Smooth muscle cell (in vitro differentiated cells): ENCODE results near the gene CDK4. TPM values are rescaled to one million over a fixed set of nuclear protein-coding genes. Genes with fewer than 3 reads are reported as not detected.

Source experiments
- DNase-seq: peaks from one replicate; lab custom pipeline; 2025; ENCODE audit not compliant: unreplicated experiment; lab: John Stamatoyannopoulos, UW
- H2AFZ ChIP-seq: fragments of 200-600 bp; sonication (generic); 2 replicates; pipeline ENCODE4 v1.6.0; 2016; ENCODE audit warnings: antibody characterized with exemption, low read depth, mild to moderate bottlenecking
- H3F3A ChIP-seq: fragments of 200-600 bp; sonication (generic); 2 replicates; pipeline ENCODE4 v1.6.0; 2017; ENCODE audit warnings: antibody characterized with exemption, low read depth
- H3K27ac ChIP-seq: fragments of 200-600 bp; sonication (generic); 2 replicates; pipeline ENCODE4 v1.5.1; 2016; ENCODE audit warnings: low read depth, mild to moderate bottlenecking
- H3K27me3 ChIP-seq: fragments of 200-600 bp; sonication (generic); 2 replicates; pipeline ENCODE4 v1.6.1; 2016; ENCODE audit warnings: low read depth, mild to moderate bottlenecking
- H3K36me3 ChIP-seq: fragments of 200-600 bp; sonication (generic); 2 replicates; pipeline ENCODE4 v1.5.1; 2016; ENCODE audit warnings: low read depth
- H3K4me1 ChIP-seq: fragments of 200-600 bp; sonication (generic); 2 replicates; pipeline ENCODE4 v1.5.1; 2016; ENCODE audit warnings: low read depth
- H3K4me2 ChIP-seq: fragments of 200-600 bp; sonication (generic); 2 replicates; pipeline ENCODE4 v1.6.0; 2016; ENCODE audit warnings: mild to moderate bottlenecking
- H3K4me3 ChIP-seq: fragments of 200-600 bp; sonication (generic); 2 replicates; pipeline ENCODE4 v1.5.1; 2016; ENCODE audit warnings: mild to moderate bottlenecking
- H3K79me2 ChIP-seq: fragments of 200-600 bp; sonication (generic); 2 replicates; pipeline ENCODE4 v1.6.0; 2016; ENCODE audit warnings: low read depth, mild to moderate bottlenecking
- H3K9ac ChIP-seq: fragments of 200-600 bp; sonication (generic); 2 replicates; pipeline ENCODE4 v1.6.0; 2016; ENCODE audit warnings: low read depth
- H3K9me3 ChIP-seq: fragments of 200-600 bp; sonication (generic); replicated peaks from 2 replicates; pipeline ENCODE4 v1.5.1; 2016; ENCODE audit warnings: low read depth
- H4K20me1 ChIP-seq: fragments of 200-600 bp; sonication (generic); 2 replicates; pipeline ENCODE4 v1.6.0; 2016; ENCODE audit warnings: low read depth
- WGBS: methylation state at CpG from one replicate; pipeline ENCODE4 v1.1.7; 2016; ENCODE audit warnings: low lambda C conversion rate; 5-methylcytosine and 5-hydroxymethylcytosine counted together
- polyA plus RNA-seq: library from polyadenylated mRNA; unstranded; fragments of >200 nt; fragmentation: Nextera tagmentation; extraction: Ambion mirVana; gene quantifications from 2 replicates; pipeline ENCODE4 v1.2.1, GENCODE V29; 2016
- total RNA-seq: library from RNA; depleted of rRNA; stranded (reverse); fragments of >200 nt; gene quantifications from 2 replicates; pipeline ENCODE4 v1.2.3, GENCODE V29; 2014
- TF ChIP-seq, protein P1 (sequence below): fragments of 200-600 bp; sonication (generic); IDR thresholded peaks from 2 replicates; pipeline ENCODE4 v1.5.1; 2017; ENCODE audit warnings: borderline replicate concordance, mild to moderate bottlenecking, antibody characterized with exemption; ENCODE audit not compliant: insufficient read depth, poor library complexity, severe bottlenecking

Gene CDK4
- total and polyA plus RNA-seq, 2 experiments from 2014 or later: 144 to 235 TPM

DNA sequence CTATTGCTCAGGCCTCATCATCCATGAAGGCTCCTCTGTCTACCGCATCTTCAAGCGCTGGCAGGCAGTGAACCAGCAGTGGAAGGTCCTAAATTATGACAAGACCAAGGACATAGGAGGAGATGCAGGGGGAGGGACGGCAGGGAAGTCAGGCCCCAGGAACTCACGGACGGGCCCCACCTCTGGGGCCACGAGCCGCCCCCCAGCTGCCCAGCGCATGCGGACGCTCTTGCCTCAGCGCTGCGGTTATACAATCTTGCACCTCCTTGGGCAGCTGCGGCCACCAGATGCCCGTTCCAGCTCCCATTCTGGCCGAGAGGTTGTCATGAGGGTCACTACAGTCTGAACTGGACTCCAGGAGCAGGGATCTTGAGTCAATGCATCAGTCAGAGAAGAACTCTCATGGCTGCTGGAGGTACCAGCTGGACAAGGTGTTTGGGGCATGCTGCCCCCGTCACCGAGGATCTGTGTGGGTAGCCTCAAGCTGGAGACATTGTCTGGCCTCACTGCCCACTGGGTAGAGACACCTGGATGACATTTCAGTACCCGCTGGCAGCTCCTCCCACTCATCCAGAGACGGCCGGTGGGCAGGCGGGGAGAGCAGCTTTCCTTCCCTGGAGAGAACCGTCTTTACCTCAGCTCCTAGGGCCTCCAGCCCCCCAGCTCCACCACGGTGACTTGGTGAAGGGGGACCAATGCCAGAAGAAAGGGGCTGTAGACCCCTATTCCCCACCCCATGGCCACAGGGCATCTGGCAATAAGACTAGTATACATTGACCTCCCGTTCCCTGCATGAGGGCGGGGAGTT, 6.6 kb upstream of the CDK4 start:
- WGBS: 89% methylated on average over 22 of the region's 25 CpGs
- Histone ChIP-seq H3K4me1 (peaks cover 16% of the 10 kb centered on the region), H3K79me2 (no peaks in the 10 kb centered on the region), H3K4me3 (no peak overlapping the region), H3F3A (peaks cover 6% of the 10 kb centered on the region), H2AFZ (no peak overlapping the region), H3K36me3 (no peaks in the 10 kb centered on the region), H3K9me3 (no peaks in the 10 kb centered on the region), H3K4me2 (no peak overlapping the region), H3K27me3 (peaks cover 58% of the 10 kb centered on the region), H4K20me1 (peaks cover 10% of the 10 kb centered on the region), H3K9ac (no peak overlapping the region), H3K27ac (no peak overlapping the region)
- no peak for DNase-seq
- TF ChIP-seq, protein P1, sequence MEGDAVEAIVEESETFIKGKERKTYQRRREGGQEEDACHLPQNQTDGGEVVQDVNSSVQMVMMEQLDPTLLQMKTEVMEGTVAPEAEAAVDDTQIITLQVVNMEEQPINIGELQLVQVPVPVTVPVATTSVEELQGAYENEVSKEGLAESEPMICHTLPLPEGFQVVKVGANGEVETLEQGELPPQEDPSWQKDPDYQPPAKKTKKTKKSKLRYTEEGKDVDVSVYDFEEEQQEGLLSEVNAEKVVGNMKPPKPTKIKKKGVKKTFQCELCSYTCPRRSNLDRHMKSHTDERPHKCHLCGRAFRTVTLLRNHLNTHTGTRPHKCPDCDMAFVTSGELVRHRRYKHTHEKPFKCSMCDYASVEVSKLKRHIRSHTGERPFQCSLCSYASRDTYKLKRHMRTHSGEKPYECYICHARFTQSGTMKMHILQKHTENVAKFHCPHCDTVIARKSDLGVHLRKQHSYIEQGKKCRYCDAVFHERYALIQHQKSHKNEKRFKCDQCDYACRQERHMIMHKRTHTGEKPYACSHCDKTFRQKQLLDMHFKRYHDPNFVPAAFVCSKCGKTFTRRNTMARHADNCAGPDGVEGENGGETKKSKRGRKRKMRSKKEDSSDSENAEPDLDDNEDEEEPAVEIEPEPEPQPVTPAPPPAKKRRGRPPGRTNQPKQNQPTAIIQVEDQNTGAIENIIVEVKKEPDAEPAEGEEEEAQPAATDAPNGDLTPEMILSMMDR: no peak

DNA sequence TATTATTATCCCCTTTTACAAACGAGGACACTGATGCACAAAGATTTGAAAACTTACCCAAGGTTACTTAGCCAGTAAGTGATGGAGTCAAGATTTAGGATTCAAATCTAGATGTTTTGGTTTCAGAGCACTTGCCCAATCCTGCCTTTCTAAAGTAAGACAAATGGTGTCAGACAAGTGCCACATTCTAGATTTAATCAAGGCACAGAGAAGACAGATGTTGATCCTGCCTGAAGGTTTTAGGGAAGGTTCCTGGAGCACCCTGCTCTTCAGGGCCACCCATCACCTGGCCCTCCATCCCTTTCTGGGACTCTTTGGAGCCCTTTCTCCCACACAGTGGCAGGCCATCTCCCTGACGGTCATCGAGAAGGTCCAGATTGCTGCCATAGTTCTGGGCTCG, 5.7 kb upstream of the CDK4 start:
- Histone ChIP-seq H3K9me3 (no peaks in the 10 kb centered on the region), H3K79me2 (no peaks in the 10 kb centered on the region), H3K27me3 (peaks cover 51% of the 10 kb centered on the region), H2AFZ (no peak overlapping the region), H4K20me1 (peaks cover 10% of the 10 kb centered on the region), H3K36me3 (no peaks in the 10 kb centered on the region), H3K27ac (no peak overlapping the region), H3K4me3 (no peak overlapping the region), H3K4me1 (peaks cover 18% of the 10 kb centered on the region), H3K9ac (no peak overlapping the region), H3F3A (peaks cover 7% of the 10 kb centered on the region), H3K4me2 (no peak overlapping the region)
- DNase-seq: no peak
- TF ChIP-seq, protein P1: no peak
- 91% methylated on average over 4 of the region's 4 CpGs for WGBS

DNA sequence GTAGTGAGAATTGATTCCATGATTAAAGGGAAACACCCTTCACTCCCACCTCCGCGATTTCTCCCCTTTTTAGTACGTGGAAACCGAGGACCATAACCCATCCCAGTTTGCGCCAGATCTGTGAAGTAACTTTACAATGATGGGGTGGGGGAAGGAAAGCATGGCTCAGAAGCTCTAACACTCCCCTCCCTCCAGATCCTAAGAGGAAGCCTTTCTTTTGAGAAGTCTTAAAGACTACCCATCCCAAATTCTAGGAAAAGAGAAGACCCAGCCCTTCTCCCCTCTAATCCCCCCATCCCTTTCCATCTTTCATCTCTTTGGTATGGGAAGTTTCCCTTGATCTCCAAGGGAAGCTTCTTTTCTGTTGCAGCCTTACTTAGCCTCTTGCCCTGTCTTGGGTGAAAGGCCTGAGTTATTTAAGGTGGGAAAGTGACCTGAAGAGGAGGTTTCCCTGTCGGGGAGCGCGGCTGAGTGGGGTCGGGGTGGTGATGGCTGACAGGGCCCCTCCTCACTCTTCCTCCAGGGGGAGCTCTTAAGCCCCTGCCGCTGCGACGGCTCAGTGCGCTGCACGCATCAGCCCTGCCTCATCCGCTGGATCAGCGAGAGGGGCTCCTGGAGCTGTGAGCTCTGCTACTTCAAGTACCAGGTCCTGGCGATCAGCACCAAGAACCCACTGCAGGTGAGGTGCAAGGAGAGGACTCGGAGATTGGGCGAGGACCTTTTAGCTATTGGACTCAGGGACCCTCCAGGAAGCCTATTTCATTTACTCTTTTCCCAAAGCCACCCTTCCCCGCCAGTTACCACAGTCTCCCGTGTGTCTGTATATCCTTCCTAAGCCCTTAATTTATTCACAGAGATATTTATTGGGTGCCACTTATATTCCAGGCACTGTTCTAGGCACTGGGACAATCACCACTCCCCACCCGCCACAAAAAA, 4.6 kb upstream of the CDK4 start:
- Histone ChIP-seq H3K36me3 (no peaks in the 10 kb centered on the region), H3F3A (peaks cover 7% of the 10 kb centered on the region), H3K27ac (no peak overlapping the region), H3K27me3 (peaks cover 40% of the 10 kb centered on the region), H4K20me1 (peaks cover 10% of the 10 kb centered on the region), H3K9ac (no peak overlapping the region), H2AFZ (no peak overlapping the region), H3K4me2 (peak overlapping the region; percentile 94), H3K4me3 (peak overlapping the region; percentile 63), H3K9me3 (no peaks in the 10 kb centered on the region), H3K4me1 (peaks cover 20% of the 10 kb centered on the region), H3K79me2 (no peaks in the 10 kb centered on the region)
- no peak for DNase-seq
- TF ChIP-seq, protein P1: peak; percentile 60
- 17% methylated on average over 22 of the region's 22 CpGs for WGBS
